SK-N-SH (cell line): ENCODE data around the gene C3. TPM values are rescaled to one million over a fixed set of nuclear protein-coding genes. Genes with fewer than 3 reads are reported as not detected.

Source experiments
- CTCF ChIA-PET: fragments of 300-600, 350-600 bp; formaldehyde crosslinking; extraction: SDS; loops from one replicate; lab custom pipeline; 2021; lab: Yijun Ruan, JAX
- POLR2A ChIA-PET: fragments of 350-600 bp; sonication (Branson Sonifier 250); formaldehyde crosslinking; extraction: SDS; loops from one replicate; lab custom pipeline; 2020; ENCODE audit warnings: antibody characterized with exemption, inconsistent platforms; lab: Yijun Ruan, JAX
- DNase-seq: peaks from one replicate; pipeline ENCODE4 v3.0.0; 2012
- H2AFZ ChIP-seq: fragments of 200-600 bp; sonication (generic); 2 replicates; pipeline ENCODE4 v1.8.1; 2016; ENCODE audit warnings: antibody characterized with exemption, mild to moderate bottlenecking, low read depth
- H3F3A ChIP-seq: fragments of 200-600 bp; sonication (generic); replicated peaks from 2 replicates; pipeline ENCODE3; 2016; ENCODE audit warnings: antibody characterized with exemption, mild to moderate bottlenecking; ENCODE audit not compliant: insufficient read depth
- H3K27ac ChIP-seq, 2 experiments: fragments of 200-500 bp in 1 of 2; fragments of 200-600 bp in 1 of 2; sonication (Bioruptor generic) in 1 of 2; sonication (generic), shearing (Covaris generic) in 1 of 2; 2 replicates each; pipeline versions ENCODE4 v1.5.1 to v1.6.1; 2014 to 2016; ENCODE audit warnings: low read depth in 2 of 2, inconsistent platforms in 1 of 2, low read length in 1 of 2, mild to moderate bottlenecking in 1 of 2, mixed read lengths in 1 of 2
- H3K27me3 ChIP-seq: fragments of 200-600 bp; sonication (generic), shearing (Covaris generic); 2 replicates; pipeline ENCODE4 v1.6.1; 2016; ENCODE audit warnings: mixed run types; ENCODE audit not compliant: insufficient read depth
- H3K36me3 ChIP-seq, 2 experiments: fragments of 200-500 bp in 1 of 2; fragments of 200-600 bp in 1 of 2; sonication (Bioruptor generic) in 1 of 2; sonication (generic) in 1 of 2; replicated peaks in 1 of 2; 2 replicates each; pipeline versions ENCODE3 to v1.5.1; 2014 to 2016; ENCODE audit warnings: low read length in 1 of 2, mild to moderate bottlenecking in 1 of 2; ENCODE audit not compliant: insufficient read depth in 2 of 2, control insufficient read depth in 1 of 2
- H3K4me1 ChIP-seq, 2 experiments: fragments of 200-500 bp in 1 of 2; fragments of 200-600 bp in 1 of 2; sonication (Bioruptor generic) in 1 of 2; sonication (generic), shearing (Covaris generic) in 1 of 2; 2 replicates each; pipeline versions ENCODE4 v1.5.1 to v1.6.1; 2014 to 2016; ENCODE audit warnings: low read depth in 1 of 2, low read length in 1 of 2, mixed run types in 1 of 2; ENCODE audit not compliant: insufficient read depth in 2 of 2, control insufficient read depth in 1 of 2
- H3K4me2 ChIP-seq: fragments of 200-600 bp; sonication (generic), shearing (Covaris generic); 2 replicates; pipeline ENCODE4 v1.6.1; 2017; ENCODE audit warnings: mixed run types
- H3K4me3 ChIP-seq, 2 experiments: fragments of 200-500 bp in 1 of 2; fragments of 200-600 bp in 1 of 2; sonication (Bioruptor generic) in 1 of 2; sonication (generic), shearing (Covaris generic) in 1 of 2; 2 replicates each; pipeline versions ENCODE4 v1.5.1 to v1.8.1; 2014 to 2016; ENCODE audit warnings: low read depth in 2 of 2, inconsistent platforms in 1 of 2, low read length in 1 of 2, mild to moderate bottlenecking in 1 of 2, mixed read lengths in 1 of 2, moderate library complexity in 1 of 2
- H3K79me2 ChIP-seq: fragments of 200-600 bp; sonication (generic); 2 replicates; pipeline ENCODE4 v1.8.1; 2017; ENCODE audit warnings: mild to moderate bottlenecking; ENCODE audit not compliant: insufficient read depth
- H3K9ac ChIP-seq: fragments of 200-600 bp; sonication (generic); 2 replicates; pipeline ENCODE4 v1.6.1; 2017; ENCODE audit warnings: mixed run types
- H3K9me2 ChIP-seq: fragments of 200-600 bp; sonication (generic); 2 replicates; pipeline ENCODE4 v1.6.1; 2017; ENCODE audit warnings: mixed run types
- H3K9me3 ChIP-seq: fragments of 200-600 bp; sonication (generic); 2 replicates; pipeline ENCODE4 v1.6.1; 2017; ENCODE audit warnings: mixed run types, mild to moderate bottlenecking, moderate library complexity
- H4K20me1 ChIP-seq: fragments of 200-600 bp; sonication (generic); 2 replicates; pipeline ENCODE4 v1.6.1; 2017; ENCODE audit warnings: mild to moderate bottlenecking, mixed run types; ENCODE audit not compliant: insufficient read depth
- ELF1 ChIP-seq: IDR thresholded peaks from 2 replicates; pipeline ENCODE4 v1.4.0; 2012
- FOXJ3 ChIP-seq: sonication (generic); formaldehyde crosslinking; IDR thresholded peaks from 2 replicates; pipeline ENCODE4 v1.5.1; 2020; ENCODE audit warnings: mild to moderate bottlenecking, missing genetic modification reagents
- FOXM1 ChIP-seq: IDR thresholded peaks from 2 replicates; pipeline ENCODE4 v1.4.0; 2012; ENCODE audit warnings: low read depth, mild to moderate bottlenecking
- GABPA ChIP-seq: IDR thresholded peaks from 2 replicates; pipeline ENCODE4 v1.4.0; 2012; ENCODE audit warnings: low read depth, mild to moderate bottlenecking
- GATA2 ChIP-seq: sonication (generic); formaldehyde crosslinking; IDR thresholded peaks from 2 replicates; pipeline ENCODE4 v1.5.0; 2020; ENCODE audit warnings: mild to moderate bottlenecking, missing genetic modification reagents
- JUND ChIP-seq: IDR thresholded peaks from 2 replicates; pipeline ENCODE4 v1.4.0; 2012
- NRF1 ChIP-seq: IDR thresholded peaks from 2 replicates; pipeline ENCODE4 v1.6.1; 2012; ENCODE audit warnings: low read depth, mild to moderate bottlenecking, low read length
- POLR2AphosphoS5 ChIP-seq: IDR thresholded peaks from 2 replicates; pipeline ENCODE4 v1.6.1; 2012; ENCODE audit warnings: low read depth, low read length
- REST ChIP-seq: IDR thresholded peaks from 2 replicates; pipeline ENCODE4 v1.6.1; 2012; ENCODE audit warnings: mild to moderate bottlenecking, low read depth, low read length, moderate library complexity
- RFX5 ChIP-seq: IDR thresholded peaks from 2 replicates; pipeline ENCODE4 v1.6.1; 2012; ENCODE audit warnings: mild to moderate bottlenecking, improper control_type of control experiment, low read length
- RXRA ChIP-seq: IDR thresholded peaks from 2 replicates; pipeline ENCODE4 v1.4.0; 2012; ENCODE audit warnings: low read depth, mild to moderate bottlenecking, borderline replicate concordance
- SMC3 ChIP-seq: IDR thresholded peaks from 2 replicates; pipeline ENCODE4 v1.6.1; 2012; ENCODE audit warnings: low read depth, low read length, improper control_type of control experiment
- TAF1 ChIP-seq: IDR thresholded peaks from 2 replicates; pipeline ENCODE4 v1.6.1; 2012; ENCODE audit warnings: low read depth, mild to moderate bottlenecking, low read length, moderate library complexity, borderline replicate concordance
- TEAD4 ChIP-seq: IDR thresholded peaks from 2 replicates; pipeline ENCODE4 v1.4.0; 2012; ENCODE audit warnings: mild to moderate bottlenecking, borderline replicate concordance; ENCODE audit not compliant: insufficient read depth
- USF2 ChIP-seq: fragments of 150-350 bp; IDR thresholded peaks from 2 replicates; pipeline ENCODE4 v1.6.1; 2017; ENCODE audit warnings: antibody characterized with exemption, low read length, low read depth, borderline replicate concordance
- WGBS: methylation state at CpG from one replicate; pipeline ENCODE4 v1.1.6; 2017; ENCODE audit warnings: low lambda C conversion rate; 5-methylcytosine and 5-hydroxymethylcytosine counted together
- polyA plus RNA-seq, 3 experiments: library from polyadenylated mRNA; depleted of rRNA; stranded (reverse); fragments of >200 nt; gene quantifications; 2 replicates each; pipeline ENCODE4 v1.2.3, GENCODE V29; 2012
- TF ChIP-seq, protein P1 (sequence below): IDR thresholded peaks from 2 replicates; pipeline ENCODE4 v1.4.0; 2012; ENCODE audit warnings: low read depth, borderline replicate concordance
- TF ChIP-seq, protein P2 (sequence below): IDR thresholded peaks from 2 replicates; pipeline ENCODE4 v1.4.0; 2012; ENCODE audit warnings: low read depth

Gene C3
- polyA plus RNA-seq, 1 of the 3 experiments (the other 2 are of a cell fraction) = 0.67 TPM

- TF ChIP-seq, protein P1, sequence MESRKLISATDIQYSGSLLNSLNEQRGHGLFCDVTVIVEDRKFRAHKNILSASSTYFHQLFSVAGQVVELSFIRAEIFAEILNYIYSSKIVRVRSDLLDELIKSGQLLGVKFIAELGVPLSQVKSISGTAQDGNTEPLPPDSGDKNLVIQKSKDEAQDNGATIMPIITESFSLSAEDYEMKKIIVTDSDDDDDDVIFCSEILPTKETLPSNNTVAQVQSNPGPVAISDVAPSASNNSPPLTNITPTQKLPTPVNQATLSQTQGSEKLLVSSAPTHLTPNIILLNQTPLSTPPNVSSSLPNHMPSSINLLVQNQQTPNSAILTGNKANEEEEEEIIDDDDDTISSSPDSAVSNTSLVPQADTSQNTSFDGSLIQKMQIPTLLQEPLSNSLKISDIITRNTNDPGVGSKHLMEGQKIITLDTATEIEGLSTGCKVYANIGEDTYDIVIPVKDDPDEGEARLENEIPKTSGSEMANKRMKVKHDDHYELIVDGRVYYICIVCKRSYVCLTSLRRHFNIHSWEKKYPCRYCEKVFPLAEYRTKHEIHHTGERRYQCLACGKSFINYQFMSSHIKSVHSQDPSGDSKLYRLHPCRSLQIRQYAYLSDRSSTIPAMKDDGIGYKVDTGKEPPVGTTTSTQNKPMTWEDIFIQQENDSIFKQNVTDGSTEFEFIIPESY = no peak
- TF ChIP-seq TEAD4 (no peak), GABPA (no peak), ELF1 (no peak)
- TF ChIP-seq, all 33 proteins: peak for 0
Measured at GRCh38 chr19:6649185-6649584, 71.3 kb downstream of the C3 start (continued).

DNA sequence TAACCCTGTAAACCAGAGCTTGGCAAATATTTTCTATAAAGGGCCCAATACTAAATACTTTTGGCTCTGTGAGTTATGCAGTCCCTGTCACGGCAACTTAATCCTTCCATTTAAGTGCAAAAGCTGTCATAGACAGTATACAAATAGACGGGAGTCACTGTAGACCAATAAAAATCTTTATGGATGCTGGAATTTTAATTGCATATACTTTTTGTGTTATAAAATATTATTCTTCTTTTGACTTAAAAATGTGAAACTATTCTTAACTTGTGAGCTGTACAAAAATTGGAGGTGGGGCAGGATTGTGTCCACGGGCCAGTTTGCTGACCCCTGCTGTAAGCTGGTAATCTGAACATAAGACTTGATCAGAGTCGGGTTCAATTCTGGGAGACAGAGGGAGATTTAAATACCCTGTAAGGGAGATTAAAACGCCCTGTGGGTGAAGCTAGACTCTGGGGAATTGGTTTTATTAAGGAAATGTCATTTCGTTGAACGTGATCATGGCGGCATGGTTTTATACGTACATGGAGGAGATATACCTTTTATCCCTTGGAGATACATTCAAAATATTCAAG lies 72.2 kb downstream of the C3 start:
- H3K9me2 ChIP-seq = no peaks in the 10 kb centered on the region
- no peaks in the 10 kb centered on the region for H3F3A ChIP-seq
- no peak overlapping the region for H3K4me2 ChIP-seq
- no peaks in the 10 kb centered on the region for H3K4me1 ChIP-seq
- WGBS = 12% methylated on average over 9 of the region's 9 CpGs
- no peak overlapping the region for H2AFZ ChIP-seq
- H4K20me1 ChIP-seq = no peaks in the 10 kb centered on the region
- H3K4me3 ChIP-seq = no peak overlapping the region
- H3K27ac ChIP-seq = no peak overlapping the region
- H3K9ac ChIP-seq = no peak overlapping the region
- no peak for DNase-seq
- no peaks in the 10 kb centered on the region for H3K79me2 ChIP-seq
- CTCF ChIA-PET = interaction anchor here (0.9 to 1.9 kb wide), 3 partner anchors 8 to 97 kb away, joined by 3 to 4 read pairs (median 3); no protein-coding TSS in a partner anchor
- peaks cover 64% of the 10 kb centered on the region for H3K27me3 ChIP-seq
- no peaks in the 10 kb centered on the region for H3K9me3 ChIP-seq
- no peaks in the 10 kb centered on the region for H3K36me3 ChIP-seq
- POLR2A ChIA-PET = no interaction called here
- no peak for TF ChIP-seq RFX5
- TF ChIP-seq ELF1 = no peak
- TF ChIP-seq NRF1 = no peak
- TF ChIP-seq TAF1 = no peak
- TF ChIP-seq, protein P1 = no peak
- no peak for TF ChIP-seq USF2
- TF ChIP-seq SMC3 = no peak
- TF ChIP-seq, protein P2, sequence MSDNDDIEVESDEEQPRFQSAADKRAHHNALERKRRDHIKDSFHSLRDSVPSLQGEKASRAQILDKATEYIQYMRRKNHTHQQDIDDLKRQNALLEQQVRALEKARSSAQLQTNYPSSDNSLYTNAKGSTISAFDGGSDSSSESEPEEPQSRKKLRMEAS = no peak
- no peak for TF ChIP-seq FOXJ3 (CRISPR knock-in tag)
- TF ChIP-seq REST = no peak
- no peak for TF ChIP-seq TEAD4
- no peak for TF ChIP-seq POLR2AphosphoS5
- no peak for TF ChIP-seq JUND
- no peak for TF ChIP-seq GATA2 (CRISPR knock-in tag)
- TF ChIP-seq FOXM1 = no peak
- TF ChIP-seq RXRA = no peak
